GM12878 (cell line): Measurements from ENCODE around the gene NCDN. TPM values are rescaled to one million over a fixed set of nuclear protein-coding genes. Genes with fewer than 3 reads are reported as not detected.

Experiments
- ATAC-seq: fragments of 200-7000 bp; cut with Tn5 transposase; 3 replicates; pipeline ENCODE4 v1.9.1; 2020; ENCODE audit warnings: mild to moderate bottlenecking, moderate library complexity
- BruUV-seq: library from RNA; stranded (reverse); fragments of 400-500 nt; replicated peaks from 2 replicates; lab custom pipeline; 2021; lab: Mats Ljungman, UMichigan
- CTCF ChIA-PET: fragments of 300-600 bp; sonication (Branson Sonifier 250); formaldehyde crosslinking; extraction: SDS; loops from one replicate; lab custom pipeline; 2021; ENCODE audit warnings: inconsistent platforms; lab: Yijun Ruan, JAX
- POLR2A ChIA-PET: fragments of 350-600 bp; formaldehyde crosslinking; extraction: SDS; loops from one replicate; lab custom pipeline; 2021; ENCODE audit warnings: inconsistent platforms; lab: Charles Lee
- RAD21 ChIA-PET: fragments of 300-600 bp; sonication (Branson Sonifier 250); formaldehyde crosslinking; loops from one replicate; lab custom pipeline; 2023; ENCODE audit warnings: antibody characterized with exemption; ENCODE audit not compliant: unreplicated experiment; lab: Charles Lee
- SMC1A ChIA-PET: fragments of 300-600 bp; sonication (Branson Sonifier 250); formaldehyde crosslinking; loops from one replicate; lab custom pipeline; 2023; ENCODE audit not compliant: unreplicated experiment, uncharacterized antibody; lab: Charles Lee
- DNase-seq: peaks from one replicate; pipeline ENCODE4 v3.0.0-alpha.2; 2011; ENCODE audit warnings: low read depth, low spot score
- FAIRE-seq: peaks from 3 replicates; lab custom pipeline; 2011; peaks lifted over from hg19 to GRCh38; lab: Jason Lieb, UNC
- H2AFZ ChIP-seq: 2 replicates; pipeline ENCODE4 v1.6.0; 2011; ENCODE audit warnings: low read depth, low read length, control low read depth; ENCODE audit not compliant: control insufficient read depth
- H3K27ac ChIP-seq: 2 replicates; pipeline ENCODE4 v1.5.1; 2011; ENCODE audit warnings: control low read depth; ENCODE audit not compliant: control insufficient read depth, insufficient read depth
- H3K27me3 ChIP-seq, 2 experiments: replicated peaks in 1 of 2; 2 replicates each; pipeline versions ENCODE4 v1.6.0 to v1.6.1; 2011; ENCODE audit warnings: low read length in 1 of 2; ENCODE audit not compliant: control insufficient read depth in 2 of 2, insufficient read depth in 2 of 2
- H3K36me3 ChIP-seq, 2 experiments: 2 replicates each; pipeline ENCODE4 v1.5.1; 2011; ENCODE audit warnings: low read length in 1 of 2; ENCODE audit not compliant: control insufficient read depth in 2 of 2, insufficient read depth in 2 of 2
- H3K4me1 ChIP-seq: 2 replicates; pipeline ENCODE4 v1.6.1; 2011; ENCODE audit warnings: mild to moderate bottlenecking, low read length, moderate library complexity, mixed read lengths; ENCODE audit not compliant: control insufficient read depth, insufficient read depth
- H3K4me2 ChIP-seq: 2 replicates; pipeline ENCODE4 v1.6.0; 2011; ENCODE audit warnings: control low read depth; ENCODE audit not compliant: control insufficient read depth, insufficient read depth
- H3K4me3 ChIP-seq: fragments of 200-600 bp; sonication (generic); 2 replicates; pipeline ENCODE4 v1.5.1; 2016
- H3K79me2 ChIP-seq: 2 replicates; pipeline ENCODE4 v1.6.0; 2011; ENCODE audit warnings: low read length; ENCODE audit not compliant: control insufficient read depth, insufficient read depth
- H3K9ac ChIP-seq: 2 replicates; pipeline ENCODE4 v1.8.0; 2011; ENCODE audit warnings: low read length, control low read depth, mixed read lengths; ENCODE audit not compliant: control insufficient read depth, insufficient read depth
- H3K9me3 ChIP-seq: replicated peaks from 3 replicates; pipeline ENCODE4 v1.5.1; 2011; ENCODE audit warnings: mild to moderate bottlenecking, low read length; ENCODE audit not compliant: control insufficient read depth, insufficient read depth
- H4K20me1 ChIP-seq: 2 replicates; pipeline ENCODE4 v1.6.0; 2011; ENCODE audit not compliant: control insufficient read depth, insufficient read depth
- BCLAF1 ChIP-seq: fragments of 450-650 bp; IDR thresholded peaks from 2 replicates; pipeline ENCODE4 v1.6.1; 2017; ENCODE audit warnings: antibody characterized with exemption, mild to moderate bottlenecking, moderate library complexity
- GATAD2B ChIP-seq: fragments of 450-650 bp; conservative IDR thresholded peaks from 2 replicates; pipeline ENCODE4 v1.6.1; 2017; ENCODE audit warnings: low read depth, mild to moderate bottlenecking, moderate library complexity
- HSF1 ChIP-seq: fragments of 150-350 bp; IDR thresholded peaks from 2 replicates; pipeline ENCODE4 v1.6.1; 2014; ENCODE audit warnings: mild to moderate bottlenecking, low read depth, low read length
- MYB ChIP-seq: fragments of 150-350 bp; IDR thresholded peaks from 2 replicates; pipeline ENCODE4 v1.6.1; 2014; ENCODE audit warnings: mild to moderate bottlenecking, low read depth, low read length, borderline replicate concordance
- PBX3 ChIP-seq: IDR thresholded peaks from 2 replicates; pipeline ENCODE4 v1.6.1; 2011; ENCODE audit warnings: mild to moderate bottlenecking, low read depth, low read length, moderate library complexity; ENCODE audit not compliant: insufficient replicate concordance
- PRDM15 ChIP-seq: fragments of 450-650 bp; formaldehyde crosslinking; IDR thresholded peaks from 2 replicates; pipeline ENCODE4 v1.4.0; 2020; ENCODE audit warnings: mild to moderate bottlenecking, moderate library complexity
- SRF ChIP-seq, 2 experiments: IDR thresholded peaks; 2 replicates each; pipeline ENCODE4 v1.6.1; 2011; ENCODE audit warnings: low read depth in 2 of 2, low read length in 2 of 2, mild to moderate bottlenecking in 1 of 2, moderate library complexity in 1 of 2
- TARDBP ChIP-seq: IDR thresholded peaks from 2 replicates; pipeline ENCODE4 v1.6.1; 2016; ENCODE audit warnings: borderline replicate concordance
- WGBS: methylation state at CpG from one replicate; pipeline ENCODE4 v1.1.6; 2016; ENCODE audit warnings: low lambda C conversion rate; ENCODE audit not compliant: insufficient replicate concordance, insufficient coverage; ENCODE audit errors: missing lambda C conversion rate; 5-methylcytosine and 5-hydroxymethylcytosine counted together
- in situ Hi-C: fragments of 300-500 bp; cut with MboI; formaldehyde crosslinking; loops from 9 replicates; pipeline ENCODE4 v1.14.3; 2018; ENCODE audit warnings: mixed read lengths
- intact Hi-C: fragments of 100-400 bp; cut with micrococcal nuclease; formaldehyde crosslinking; loops from one replicate; pipeline ENCODE4 v1.14.2; 2022; ENCODE audit not compliant: unreplicated experiment
- polyA plus RNA-seq, 11 experiments: library from polyadenylated mRNA; depleted of rRNA in 4 of 11; unstranded in 6 of 11; stranded (reverse) in 5 of 11; fragments of >200 nt; fragmentation: Nextera tagmentation in 4 of 11; fragmentation: Illumina TruSeq in 1 of 11; extraction: Ambion mirVana in 4 of 11; extraction: Trizol in 1 of 11; gene quantifications; 1 replicate in 1 of 11; 2 replicates in 10 of 11; pipeline versions ENCODE4 v1.2.1 to v1.2.3, GENCODE V29; 2011 to 2016; ENCODE audit warnings: inconsistent platforms in 2 of 11, missing spikeins in 2 of 11, low read depth in 1 of 11
- total RNA-seq, 4 experiments: library from RNA; depleted of rRNA in 3 of 4; stranded (reverse); fragments of >200 nt in 3 of 4; fragmentation: Illumina TruSeq in 1 of 4; extraction: Trizol in 1 of 4; gene quantifications; 2 replicates each; pipeline versions ENCODE4 v1.2.1 to v1.2.3, GENCODE V29; 2013 to 2021

NCDN gene
- total and polyA plus RNA-seq, 10 of the 15 experiments (the other 5 are each of a cell fraction or from before 2014, with no cell fraction given), result 1.8 to 25.5 (median 10.9) TPM

- intact Hi-C loops (no loop called here), in situ Hi-C loops (no loop called here)
- DNase-seq, result no peak
- H3K4me2 ChIP-seq, result peak overlapping the region; percentile 90; the same call in 1 of the 2 replicates
- no TSS peak for BruUV-seq
- ChIA-PET RAD21 (interaction anchor here (1.0 to 4.6 kb wide), 4 partner anchors 10 to 104 kb away, joined by 4 to 35 read pairs (median 21); no protein-coding TSS in a partner anchor), POLR2A (interaction anchor here (2.1 to 2.9 kb wide), 2 partner anchors 17 to 20 kb away, joined by 10 to 19 read pairs; no protein-coding TSS in a partner anchor), CTCF (interaction anchor here (0.9 to 3.9 kb wide), 5 partner anchors 10 to 161 kb away, joined by 3 to 40 read pairs (median 11); no protein-coding TSS in a partner anchor), SMC1A (interaction anchor here (1.4 to 2.6 kb wide), 5 partner anchors 9 to 214 kb away, joined by 4 to 20 read pairs (median 6); partner anchors contain the start of gene CLSPN)
- TF ChIP-seq PBX3 (no peak), HSF1 (no peak), PRDM15 (no peak), BCLAF1 (no peak), MYB (no peak), GATAD2B (no peak), TARDBP (no peak), SRF (IDR thresholded peaks at IDR 0.05; ENCODE audit: low read depth in 2 of 2, low read length in 2 of 2) (no peak)
- WGBS, result 70% methylated on average over 4 of the region's 4 CpGs
- peaks cover 10% of the 10 kb centered on the region for H3K4me1 ChIP-seq
- no peak overlapping the region for H3K27ac ChIP-seq
- no peak for ATAC-seq
- no peak overlapping the region for H2AFZ ChIP-seq
- no peak for FAIRE-seq
- no peak overlapping the region for H3K9ac ChIP-seq
- peaks cover 0 to 5% of the 10 kb centered on the region in 2 experiments; a peak in 3 of 4 replicates for H3K36me3 ChIP-seq
- H3K4me3 ChIP-seq, result peak overlapping the region; percentile 67; the same call in 1 of the 2 replicates
- H3K79me2 ChIP-seq, result peaks cover 44% of the 10 kb centered on the region
- H3K27me3 ChIP-seq, result no peaks in the 10 kb centered on the region
- H4K20me1 ChIP-seq, result no peaks in the 10 kb centered on the region
- H3K9me3 ChIP-seq, result no peaks in the 10 kb centered on the region
These were observed 2.4 kb upstream of the NCDN start for GRCh38 chr1:35555212-35555584.
